ENCODE data around the gene CLEC9A.

- TF ChIP-seq CHD2 (IDR thresholded peaks at IDR 0.05; ENCODE audit: low read length) = no peak
- TF ChIP-seq, protein P1, sequence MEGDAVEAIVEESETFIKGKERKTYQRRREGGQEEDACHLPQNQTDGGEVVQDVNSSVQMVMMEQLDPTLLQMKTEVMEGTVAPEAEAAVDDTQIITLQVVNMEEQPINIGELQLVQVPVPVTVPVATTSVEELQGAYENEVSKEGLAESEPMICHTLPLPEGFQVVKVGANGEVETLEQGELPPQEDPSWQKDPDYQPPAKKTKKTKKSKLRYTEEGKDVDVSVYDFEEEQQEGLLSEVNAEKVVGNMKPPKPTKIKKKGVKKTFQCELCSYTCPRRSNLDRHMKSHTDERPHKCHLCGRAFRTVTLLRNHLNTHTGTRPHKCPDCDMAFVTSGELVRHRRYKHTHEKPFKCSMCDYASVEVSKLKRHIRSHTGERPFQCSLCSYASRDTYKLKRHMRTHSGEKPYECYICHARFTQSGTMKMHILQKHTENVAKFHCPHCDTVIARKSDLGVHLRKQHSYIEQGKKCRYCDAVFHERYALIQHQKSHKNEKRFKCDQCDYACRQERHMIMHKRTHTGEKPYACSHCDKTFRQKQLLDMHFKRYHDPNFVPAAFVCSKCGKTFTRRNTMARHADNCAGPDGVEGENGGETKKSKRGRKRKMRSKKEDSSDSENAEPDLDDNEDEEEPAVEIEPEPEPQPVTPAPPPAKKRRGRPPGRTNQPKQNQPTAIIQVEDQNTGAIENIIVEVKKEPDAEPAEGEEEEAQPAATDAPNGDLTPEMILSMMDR (IDR thresholded peaks at IDR 0.05; ENCODE audit: control extremely low read depth in 1 of 3, insufficient read depth in 1 of 3, low read depth in 1 of 3, low read length in 3 of 3) = no peak
- TF ChIP-seq KDM1A (IDR thresholded peaks at IDR 0.05; ENCODE audit: borderline replicate concordance, low read length) = no peak
- TF ChIP-seq CREB1 (IDR thresholded peaks at IDR 0.05) = no peak
- TF ChIP-seq KDM5A (IDR thresholded peaks at IDR 0.05; ENCODE audit: low read length) = no peak
- TF ChIP-seq EP300 (IDR thresholded peaks at IDR 0.05; ENCODE audit: borderline replicate concordance in 1 of 2, low read depth in 2 of 2, low read length in 2 of 2) = no peak
- TF ChIP-seq ZNF274 (IDR thresholded peaks at IDR 0.05; ENCODE audit: borderline replicate concordance, extremely low read depth, low read length) = no peak
- TF ChIP-seq EGR1 (IDR thresholded peaks at IDR 0.05; ENCODE audit: borderline replicate concordance, low read depth, low read length) = no peak
- TF ChIP-seq, protein P2, sequence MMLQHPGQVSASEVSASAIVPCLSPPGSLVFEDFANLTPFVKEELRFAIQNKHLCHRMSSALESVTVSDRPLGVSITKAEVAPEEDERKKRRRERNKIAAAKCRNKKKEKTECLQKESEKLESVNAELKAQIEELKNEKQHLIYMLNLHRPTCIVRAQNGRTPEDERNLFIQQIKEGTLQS (IDR thresholded peaks at IDR 0.05; ENCODE audit: insufficient read depth, low read depth, low read length) = no peak
These were observed 39.9 kb downstream of the CLEC9A start for GRCh38 chr12:10070380-10070779.
